Measurements from ENCODE around the gene SLX9. TPM values are rescaled to one million over a fixed set of nuclear protein-coding genes. Genes with fewer than 3 reads are reported as not detected.
A peak's percentile ranks its signal among the peaks of the same experiment; 100 is the strongest.

SLX9 gene
- total and polyA plus RNA-seq, 7 experiments from 2014 or later = 13.2 to 46.4 (median 19.2) TPM

- Histone ChIP-seq H3K36me3 (ENCODE audit: control insufficient read depth in 2 of 3, insufficient read depth in 3 of 3, low read length in 3 of 3) (no peaks in the 10 kb centered on the region), H3K27me3 (ENCODE audit: control insufficient read depth in 2 of 2, insufficient read depth in 2 of 2, low read length in 2 of 2) (no peaks in the 10 kb centered on the region), H3K27ac (ENCODE audit: low read depth, low read length) (no peak overlapping the region), H3K4me1 (ENCODE audit: control insufficient read depth in 2 of 2, insufficient read depth in 2 of 2, low read length in 2 of 2) (peaks cover 25 to 28% of the 10 kb centered on the region in 2 donors), H3K4me3 (ENCODE audit: low read length) (no peak overlapping the region), H3K9me3 (ENCODE audit: control insufficient read depth in 2 of 3, low read length in 3 of 3) (no peaks in the 10 kb centered on the region)
- H3K9me3 Mint-ChIP-seq = no peaks in the 10 kb centered on the region
- POLR2A ChIA-PET = interaction anchor here (0.8 to 12.9 kb wide), 5 partner anchors 20 to 132 kb away, joined by 4 to 569 read pairs (median 33); partner anchors contain the start of genes ITGB2 and UBE2G2
- CTCF ChIA-PET = interaction anchor here (0.9 to 6.2 kb wide), 8 partner anchors 20 to 140 kb away, joined by 3 to 95 read pairs (median 4); no protein-coding TSS in a partner anchor
- no peaks in the 10 kb centered on the region for H3K27me3 Mint-ChIP-seq
- H3K27ac Mint-ChIP-seq = peak overlapping the region in 3 of 9 donors; percentile 20 to 55 (median 38)
- H3K36me3 Mint-ChIP-seq = peaks cover 0 to 11% (median 0%) of the 10 kb centered on the region in 5 donors
- peaks cover 22 to 37% (median 28%) of the 10 kb centered on the region in 7 donors for H3K4me1 Mint-ChIP-seq
- peak overlapping the region in 9 of 10 donors; percentile 17 to 96 (median 45) for H3K4me3 Mint-ChIP-seq
- ATAC-seq = no peak
- intact Hi-C loops (cut with micrococcal nuclease) = loop anchor here (2.0 to 10.0 kb wide), 2 partner anchors 133 to 919 kb away; partner anchors contain the start of genes TRAPPC10 (in 1 of the 2) and UBE2G2 (in 1 of the 2)
- no peak for DNase-seq
Observed at GRCh38 chr21:44933199-44933917, 6.5 kb upstream of the SLX9 start.

GRCh38 chr21:44933918-44934260 is 5.9 kb upstream of the SLX9 start:
- peak overlapping the region in 1 of 9 donors; percentile 77 for H3K27ac Mint-ChIP-seq
- Histone ChIP-seq H3K4me3 (ENCODE audit: low read length) (no peak overlapping the region), H3K4me1 (ENCODE audit: control insufficient read depth in 2 of 2, insufficient read depth in 2 of 2, low read length in 2 of 2) (peaks cover 22 to 28% of the 10 kb centered on the region in 2 donors), H3K27ac (ENCODE audit: low read depth, low read length) (no peak overlapping the region), H3K36me3 (ENCODE audit: control insufficient read depth in 2 of 3, insufficient read depth in 3 of 3, low read length in 3 of 3) (no peaks in the 10 kb centered on the region), H3K27me3 (ENCODE audit: control insufficient read depth in 2 of 2, insufficient read depth in 2 of 2, low read length in 2 of 2) (no peaks in the 10 kb centered on the region), H3K9me3 (ENCODE audit: control insufficient read depth in 2 of 3, low read length in 3 of 3) (no peaks in the 10 kb centered on the region)
- H3K36me3 Mint-ChIP-seq = peaks cover 0 to 9% (median 0%) of the 10 kb centered on the region in 5 donors
- peaks cover 22 to 34% (median 26%) of the 10 kb centered on the region in 7 donors for H3K4me1 Mint-ChIP-seq
- no peaks in the 10 kb centered on the region for H3K9me3 Mint-ChIP-seq
- DNase-seq (no peak), ATAC-seq (no peak)
- intact Hi-C loops (cut with micrococcal nuclease) = loop anchor here (2.0 to 10.0 kb wide), 2 partner anchors 133 to 919 kb away; partner anchors contain the start of genes TRAPPC10 (in 1 of the 2) and UBE2G2 (in 1 of the 2)
- H3K27me3 Mint-ChIP-seq = no peaks in the 10 kb centered on the region
- peak overlapping the region in 4 of 10 donors; percentile 17 to 96 (median 42) for H3K4me3 Mint-ChIP-seq
- CTCF ChIA-PET = interaction anchor here (0.9 to 6.2 kb wide), 5 partner anchors 20 to 140 kb away, joined by 3 to 95 read pairs (median 14); no protein-coding TSS in a partner anchor
- POLR2A ChIA-PET = interaction anchor here (0.7 to 12.9 kb wide), 5 partner anchors 8 to 133 kb away, joined by 4 to 569 read pairs (median 6); partner anchors contain the start of genes ITGB2 and UBE2G2

GRCh38 chr21:44934276-44934675 is 5.6 kb upstream of the SLX9 start:
- peaks cover 0 to 6% (median 0%) of the 10 kb centered on the region in 5 donors for H3K36me3 Mint-ChIP-seq
- no peak for DNase-seq
- no peak overlapping the region for H3K27ac Mint-ChIP-seq
- Histone ChIP-seq H3K4me3 (ENCODE audit: low read length) (no peak overlapping the region), H3K27me3 (ENCODE audit: control insufficient read depth in 2 of 2, insufficient read depth in 2 of 2, low read length in 2 of 2) (no peaks in the 10 kb centered on the region), H3K36me3 (ENCODE audit: control insufficient read depth in 2 of 3, insufficient read depth in 3 of 3, low read length in 3 of 3) (no peaks in the 10 kb centered on the region), H3K27ac (ENCODE audit: low read depth, low read length) (no peak overlapping the region), H3K9me3 (ENCODE audit: control insufficient read depth in 2 of 3, low read length in 3 of 3) (no peaks in the 10 kb centered on the region), H3K4me1 (ENCODE audit: control insufficient read depth in 2 of 2, insufficient read depth in 2 of 2, low read length in 2 of 2) (peaks cover 20 to 28% of the 10 kb centered on the region in 2 donors)
- no peaks in the 10 kb centered on the region for H3K27me3 Mint-ChIP-seq
- intact Hi-C loops (cut with micrococcal nuclease) = loop anchor here in 1 of 2 donors (10.0 kb wide), 1 partner anchor 919 kb away; the partner anchor contains the start of gene TRAPPC10
- peaks cover 22 to 34% (median 26%) of the 10 kb centered on the region in 7 donors for H3K4me1 Mint-ChIP-seq
- CTCF ChIA-PET = interaction anchor here (0.9 to 6.2 kb wide), 4 partner anchors 23 to 151 kb away, joined by 3 to 95 read pairs (median 8); no protein-coding TSS in a partner anchor
- ATAC-seq = no peak
- H3K9me3 Mint-ChIP-seq = no peaks in the 10 kb centered on the region
- POLR2A ChIA-PET = interaction anchor here (0.7 to 12.9 kb wide), 6 partner anchors 8 to 133 kb away, joined by 3 to 569 read pairs (median 5); partner anchors contain the start of genes ITGB2 and UBE2G2
- H3K4me3 Mint-ChIP-seq = peak overlapping the region in 2 of 10 donors; percentile 64 to 96

GRCh38 chr21:44934797-44935532 is 4.9 kb upstream of the SLX9 start:
- Histone ChIP-seq H3K4me3 (ENCODE audit: low read length) (no peak overlapping the region), H3K4me1 (ENCODE audit: control insufficient read depth in 2 of 2, insufficient read depth in 2 of 2, low read length in 2 of 2) (peaks cover 20 to 24% of the 10 kb centered on the region in 2 donors), H3K27ac (ENCODE audit: low read depth, low read length) (no peak overlapping the region), H3K27me3 (ENCODE audit: control insufficient read depth in 2 of 2, insufficient read depth in 2 of 2, low read length in 2 of 2) (no peaks in the 10 kb centered on the region), H3K36me3 (ENCODE audit: control insufficient read depth in 2 of 3, insufficient read depth in 3 of 3, low read length in 3 of 3) (no peaks in the 10 kb centered on the region), H3K9me3 (ENCODE audit: control insufficient read depth in 2 of 3, low read length in 3 of 3) (no peaks in the 10 kb centered on the region)
- intact Hi-C loops (cut with micrococcal nuclease) = loop anchor here in 1 of 2 donors (10.0 kb wide), 1 partner anchor 920 kb away; the partner anchor contains the start of gene TRAPPC10
- ChIA-PET POLR2A (interaction anchor here (0.6 to 12.9 kb wide), 8 partner anchors 8 to 62 kb away, joined by 3 to 569 read pairs (median 4); partner anchors contain the start of gene ITGB2), CTCF (interaction anchor here (0.9 to 6.2 kb wide), 3 partner anchors 40 to 151 kb away, joined by 3 to 95 read pairs (median 3); no protein-coding TSS in a partner anchor)
- Mint-ChIP-seq H3K36me3 (peaks cover 0 to 2% (median 0%) of the 10 kb centered on the region in 5 donors), H3K4me3 (peak overlapping the region in 2 of 10 donors; percentile 9 to 64), H3K4me1 (peaks cover 16 to 33% (median 22%) of the 10 kb centered on the region in 7 donors), H3K9me3 (no peaks in the 10 kb centered on the region), H3K27me3 (no peaks in the 10 kb centered on the region), H3K27ac (no peak overlapping the region)
- ATAC-seq (no peak), DNase-seq (no peak)

GRCh38 chr21:44935533-44935927 is 4.3 kb upstream of the SLX9 start:
- Mint-ChIP-seq H3K27me3 (no peaks in the 10 kb centered on the region), H3K4me1 (peaks cover 14 to 31% (median 21%) of the 10 kb centered on the region in 7 donors), H3K27ac (no peak overlapping the region), H3K4me3 (no peak overlapping the region), H3K9me3 (no peaks in the 10 kb centered on the region), H3K36me3 (peaks cover 0 to 2% (median 0%) of the 10 kb centered on the region in 5 donors)
- DNase-seq (no peak), ATAC-seq (no peak)
- peaks cover 14 to 20% of the 10 kb centered on the region in 2 donors for H3K4me1 ChIP-seq (ENCODE audit: control insufficient read depth in 2 of 2, insufficient read depth in 2 of 2, low read length in 2 of 2)
- H3K36me3 ChIP-seq (ENCODE audit: control insufficient read depth in 2 of 3, insufficient read depth in 3 of 3, low read length in 3 of 3) = no peaks in the 10 kb centered on the region
- POLR2A ChIA-PET = interaction anchor here (0.6 to 12.9 kb wide), 5 partner anchors 9 to 442 kb away, joined by 3 to 569 read pairs (median 4); partner anchors contain the start of gene ITGB2
- H3K9me3 ChIP-seq (ENCODE audit: control insufficient read depth in 2 of 3, low read length in 3 of 3) = no peaks in the 10 kb centered on the region
- intact Hi-C loops (cut with micrococcal nuclease) = loop anchor here in 1 of 2 donors (10.0 kb wide), 1 partner anchor 921 kb away; the partner anchor contains the start of gene TRAPPC10
- H3K27me3 ChIP-seq (ENCODE audit: control insufficient read depth in 2 of 2, insufficient read depth in 2 of 2, low read length in 2 of 2) = no peaks in the 10 kb centered on the region
- CTCF ChIA-PET = interaction anchor here (1.2 to 6.2 kb wide), 2 partner anchors 41 to 142 kb away, joined by 4 to 95 read pairs; no protein-coding TSS in a partner anchor
- H3K4me3 ChIP-seq (ENCODE audit: low read length) = no peak overlapping the region
- no peak overlapping the region for H3K27ac ChIP-seq (ENCODE audit: low read depth, low read length)
